Activated CD8-positive, alpha-beta memory T cell treated with anti-CD3 and anti-CD28 coated beads for 1 hour (primary cell): Measurements from ENCODE around the gene TTC4.

Experiments used
- DNase-seq, 2 donors: peaks; one replicate each; pipeline ENCODE4 v3.0.0-alpha.2; 2020; ENCODE audit warnings: low read depth in 1 of 2; ENCODE audit errors: extremely low read depth in 1 of 2

Gene TTC4

GRCh38 chr1:54701996-54702395, 13.7 kb upstream of the TTC4 start:
- DNase-seq, result no peak

- DNase-seq, result no peak
Measured at GRCh38 chr1:54703471-54703870, 12.2 kb upstream of the TTC4 start.

GRCh38 chr1:54705153-54705552, 10.5 kb upstream of the TTC4 start:
- DNase-seq, result no peak

GRCh38 chr1:54706419-54706818, 9.2 kb upstream of the TTC4 start:
- DNase-seq, result no peak

- DNase-seq, result no peak
Measured at GRCh38 chr1:54708385-54708784, 7.3 kb upstream of the TTC4 start.

DNA sequence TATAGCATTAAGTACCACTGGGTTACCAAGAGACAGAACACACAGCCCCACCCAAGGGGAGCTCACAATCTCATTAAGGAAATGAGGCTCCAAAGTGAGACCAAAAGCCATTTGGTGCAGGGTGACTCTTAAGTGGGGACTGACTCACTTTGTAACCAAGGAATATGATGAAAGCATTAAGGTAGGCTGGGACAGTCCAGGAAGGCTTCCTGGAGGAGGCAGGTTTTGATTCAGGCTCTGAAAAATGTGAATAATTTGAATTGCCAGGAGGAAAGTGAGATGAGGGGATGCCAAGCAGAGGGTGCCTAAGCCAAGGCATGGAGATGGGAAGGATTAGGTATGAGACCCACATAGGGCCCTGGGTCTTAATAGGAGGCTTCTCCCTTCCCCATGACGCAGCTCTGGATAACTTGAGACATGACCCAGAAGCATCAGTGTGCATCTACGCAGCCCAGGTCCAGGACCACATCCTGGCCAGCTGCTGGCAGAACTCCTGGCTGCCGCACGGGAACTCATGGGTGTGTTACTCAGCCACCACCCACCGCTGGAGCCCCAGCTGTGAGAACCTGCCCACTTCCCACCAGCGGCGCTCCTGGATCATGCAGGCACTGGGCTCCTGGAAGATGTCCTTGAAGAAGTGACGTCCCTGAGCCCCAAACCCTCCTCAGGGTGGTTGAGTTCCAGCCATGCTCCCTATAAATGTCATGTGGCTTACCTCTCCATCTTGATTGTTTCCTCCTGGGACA, 5.9 kb upstream of the TTC4 start:
- no peak for DNase-seq

- no peak for DNase-seq
Measured at GRCh38 chr1:54710434-54710833, 5.2 kb upstream of the TTC4 start.

DNA sequence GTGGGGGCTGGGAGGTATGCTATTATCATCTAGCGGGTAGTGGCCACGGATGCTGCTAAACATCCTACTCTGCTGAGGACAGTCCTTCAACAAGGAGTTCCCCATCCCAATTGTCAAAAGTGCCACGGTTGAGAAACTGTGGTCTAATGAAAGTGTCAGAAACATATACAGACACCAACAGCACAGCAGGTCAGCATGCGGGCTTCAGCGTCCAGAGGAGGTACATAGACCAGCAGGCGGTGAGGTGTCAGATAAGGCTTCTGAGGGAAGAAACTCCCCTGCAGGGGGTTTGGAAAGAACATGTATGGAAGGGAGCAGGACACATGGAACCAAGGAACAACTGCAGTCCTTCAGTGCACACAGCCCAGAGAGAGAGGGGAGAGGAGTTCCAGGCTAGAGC, 4.8 kb upstream of the TTC4 start:
- DNase-seq, result no peak

DNA sequence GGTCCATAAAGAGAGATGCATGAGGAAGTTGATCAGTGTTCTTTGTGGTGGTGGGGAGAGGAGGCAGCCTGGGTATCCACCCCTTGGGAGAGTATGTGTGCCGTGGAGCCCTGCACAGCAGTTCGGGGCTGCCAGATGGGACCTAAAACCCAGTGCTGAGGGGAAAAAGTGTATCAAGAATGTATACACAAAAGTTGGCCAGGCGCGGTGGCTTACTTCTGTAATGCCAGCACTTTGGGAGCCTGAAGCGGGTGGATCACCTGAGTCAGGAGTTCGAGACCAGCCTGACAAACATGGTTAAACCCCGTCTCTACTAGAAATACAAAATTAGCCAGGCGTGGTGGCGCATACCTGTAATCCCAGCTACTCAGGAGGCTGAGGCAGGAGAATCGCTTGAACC, 4.1 kb upstream of the TTC4 start:
- no peak for DNase-seq

DNA sequence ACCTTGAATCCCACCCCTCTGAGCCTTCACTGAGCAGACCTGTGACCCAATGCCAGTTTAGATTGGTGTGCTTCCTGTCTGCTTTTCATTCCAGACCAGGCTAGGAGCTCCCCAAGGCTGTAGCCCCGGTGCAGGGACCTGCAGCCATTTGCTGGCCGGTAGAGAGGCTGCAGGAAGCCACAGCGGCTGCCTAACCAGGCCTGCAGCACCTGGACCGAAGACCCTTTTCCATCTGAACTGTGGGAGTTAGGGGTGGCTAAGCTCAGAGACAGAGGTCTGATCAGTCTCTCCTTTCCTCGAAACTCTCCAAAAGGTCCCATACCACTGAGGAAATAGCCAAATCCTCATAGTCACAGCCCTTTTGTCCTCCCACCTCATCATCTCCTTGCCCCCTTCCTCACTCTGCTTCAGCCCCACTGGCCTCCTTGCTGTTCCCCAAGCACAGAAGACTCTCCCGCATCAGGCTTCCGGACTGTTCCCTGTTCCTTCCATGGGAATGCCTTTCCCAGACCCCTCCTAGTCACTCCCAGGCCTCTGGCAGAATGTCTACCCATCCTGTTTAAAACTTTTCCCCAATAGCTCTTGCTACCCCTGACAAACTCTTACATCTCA, 674 bp upstream of the TTC4 start:
- DNase-seq, result no peak

DNA sequence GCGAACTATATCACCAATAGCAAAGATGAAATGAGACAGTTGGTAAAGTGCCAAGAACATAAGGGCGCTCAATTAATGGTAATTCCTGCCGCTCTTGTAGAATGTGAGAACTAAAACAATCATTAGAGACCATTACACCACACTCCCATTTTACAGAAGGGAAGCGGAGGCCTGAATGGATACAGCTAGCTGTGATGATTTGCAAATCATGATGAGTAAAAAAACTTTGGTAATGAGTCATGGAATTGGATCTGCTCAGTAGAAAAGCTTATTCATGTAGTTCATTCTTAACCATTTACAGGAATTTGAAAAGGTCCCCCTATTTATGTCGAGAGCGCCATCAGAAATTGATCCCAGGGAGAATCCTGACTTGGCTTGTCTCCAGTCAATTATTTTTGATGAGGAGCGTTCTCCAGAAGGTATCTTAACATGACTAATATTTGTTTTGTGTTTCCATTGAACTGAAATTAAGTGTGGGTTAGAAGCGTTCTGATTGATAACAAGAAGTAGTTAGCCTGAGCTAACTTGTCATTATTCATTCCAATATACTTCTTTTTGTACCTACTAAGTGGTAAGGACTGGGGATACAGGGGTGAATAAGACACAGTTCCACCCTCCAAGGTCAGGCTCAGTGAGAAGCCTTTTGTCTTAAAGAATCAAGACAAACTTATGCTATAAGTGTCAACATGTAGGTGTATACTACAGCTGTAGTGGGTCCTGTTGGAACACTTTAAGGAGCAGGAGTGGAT, 812 bp downstream of the TTC4 start:
- DNase-seq, result no peak

GRCh38 chr1:54721719-54722118, 6.1 kb downstream of the TTC4 start:
- DNase-seq, result no peak

GRCh38 chr1:54723985-54724384, 8.3 kb downstream of the TTC4 start:
- no peak for DNase-seq

GRCh38 chr1:54724771-54725170, 9.1 kb downstream of the TTC4 start:
- DNase-seq, result no peak

DNA sequence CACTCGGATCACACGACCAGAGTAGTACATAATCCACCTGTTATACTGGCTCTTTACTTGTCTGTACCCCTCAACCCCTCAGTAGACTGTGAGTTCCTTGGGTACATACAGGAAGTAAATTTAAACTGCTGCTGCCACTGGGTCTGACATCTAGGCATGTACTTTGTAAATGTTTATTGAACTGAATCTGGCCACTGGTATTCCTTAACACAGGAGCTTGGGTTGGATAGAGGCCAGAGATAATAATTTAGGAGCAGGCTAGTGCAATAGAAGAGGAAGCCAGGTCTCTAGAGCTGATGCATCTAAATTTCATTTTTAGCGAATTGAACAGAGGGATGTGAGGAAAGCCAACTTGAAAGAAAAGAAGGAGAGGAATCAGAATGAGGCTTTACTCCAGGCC, 12.4 kb downstream of the TTC4 start:
- no peak for DNase-seq

- DNase-seq, result no peak
Measured at GRCh38 chr1:54736685-54737084, 21.0 kb downstream of the TTC4 start.

DNA sequence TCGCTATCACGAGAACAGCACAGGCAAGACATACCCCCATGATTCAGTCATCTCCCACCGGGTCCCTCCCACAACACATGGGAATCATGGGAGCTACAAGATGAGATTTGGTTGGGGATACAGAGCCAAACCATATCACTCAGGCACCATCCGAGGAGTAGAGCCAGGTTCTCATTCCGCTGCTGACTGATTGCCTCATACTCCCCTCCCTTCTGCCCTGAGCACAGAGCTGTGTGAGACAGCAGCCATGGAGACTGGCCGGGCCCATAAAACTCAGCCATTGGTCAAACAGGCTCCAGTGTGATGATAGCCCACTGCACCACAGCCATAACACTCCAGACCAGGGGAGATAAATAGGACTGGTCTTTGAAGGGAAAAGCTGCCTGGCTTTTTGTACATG, 22.6 kb downstream of the TTC4 start:
- DNase-seq, result no peak

- no peak for DNase-seq
Measured at GRCh38 chr1:54741531-54741930, 25.9 kb downstream of the TTC4 start.

DNA sequence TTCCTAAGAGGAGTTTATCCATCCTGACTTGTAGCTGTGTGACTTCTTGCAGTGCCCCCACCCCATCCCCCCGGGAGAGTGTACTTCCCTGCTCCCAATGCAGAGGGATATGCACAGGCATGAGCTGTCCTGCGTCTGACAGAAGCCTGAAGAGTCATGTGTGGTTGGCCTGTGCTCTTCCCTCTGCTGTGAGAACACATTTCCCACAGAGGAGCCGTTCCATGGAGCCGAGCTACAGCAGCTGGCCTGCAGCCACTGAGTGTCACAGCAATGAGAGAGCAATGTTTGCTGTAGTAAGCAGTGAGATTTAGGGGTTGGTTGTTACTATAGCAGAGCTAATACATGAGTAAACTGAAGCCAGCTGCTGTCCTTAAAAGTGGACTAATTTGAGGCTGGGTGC, 26.6 kb downstream of the TTC4 start:
- no peak for DNase-seq

- no peak for DNase-seq
Measured at GRCh38 chr1:54743416-54744226, 28.0 kb downstream of the TTC4 start.

GRCh38 chr1:54744696-54745095, 29.0 kb downstream of the TTC4 start:
- DNase-seq, result no peak
